ENCODE measurements around the gene IQSEC1. TPM values are rescaled to one million over a fixed set of nuclear protein-coding genes. Genes with fewer than 3 reads are reported as not detected.

Gene IQSEC1
- polyA plus RNA-seq, 1 donor (not counting 4 experiments of a cell fraction or from before 2014, with no cell fraction given) = 2.8 TPM

- TF ChIP-seq, protein P1, sequence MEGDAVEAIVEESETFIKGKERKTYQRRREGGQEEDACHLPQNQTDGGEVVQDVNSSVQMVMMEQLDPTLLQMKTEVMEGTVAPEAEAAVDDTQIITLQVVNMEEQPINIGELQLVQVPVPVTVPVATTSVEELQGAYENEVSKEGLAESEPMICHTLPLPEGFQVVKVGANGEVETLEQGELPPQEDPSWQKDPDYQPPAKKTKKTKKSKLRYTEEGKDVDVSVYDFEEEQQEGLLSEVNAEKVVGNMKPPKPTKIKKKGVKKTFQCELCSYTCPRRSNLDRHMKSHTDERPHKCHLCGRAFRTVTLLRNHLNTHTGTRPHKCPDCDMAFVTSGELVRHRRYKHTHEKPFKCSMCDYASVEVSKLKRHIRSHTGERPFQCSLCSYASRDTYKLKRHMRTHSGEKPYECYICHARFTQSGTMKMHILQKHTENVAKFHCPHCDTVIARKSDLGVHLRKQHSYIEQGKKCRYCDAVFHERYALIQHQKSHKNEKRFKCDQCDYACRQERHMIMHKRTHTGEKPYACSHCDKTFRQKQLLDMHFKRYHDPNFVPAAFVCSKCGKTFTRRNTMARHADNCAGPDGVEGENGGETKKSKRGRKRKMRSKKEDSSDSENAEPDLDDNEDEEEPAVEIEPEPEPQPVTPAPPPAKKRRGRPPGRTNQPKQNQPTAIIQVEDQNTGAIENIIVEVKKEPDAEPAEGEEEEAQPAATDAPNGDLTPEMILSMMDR (optimal IDR thresholded peaks at IDR 0.05 in 1 of 3, IDR thresholded peaks at IDR 0.05 in 1 of 3, conservative IDR thresholded peaks at IDR 0.05 in 1 of 3; ENCODE audit: extremely low read depth in 1 of 3, insufficient read depth in 2 of 3, low read length in 3 of 3) = no peak
- TF ChIP-seq EZH2 (IDR thresholded peaks at IDR 0.05; ENCODE audit: low read length) = no peak
- dilution Hi-C loops (cut with MboI; ENCODE audit: extremely low pct_ligation_motif_present, low sequenced_read_pairs) = no loop called here
- Histone ChIP-seq H3K27ac (ENCODE audit: control insufficient read depth, insufficient read depth, low read length) (no peak overlapping the region), H3K9me1 (ENCODE audit: control insufficient read depth, extremely low read depth, insufficient read depth, low read length) (no peaks in the 10 kb centered on the region), H3K36me3 (ENCODE audit: control insufficient read depth in 2 of 2, extremely low read depth in 1 of 2, insufficient read depth in 2 of 2, low read length in 2 of 2) (no peaks in the 10 kb centered on the region), H3K4me3 (ENCODE audit: control insufficient read depth in 2 of 3, extremely low read depth in 1 of 3, insufficient read depth in 2 of 3, low read depth in 1 of 3, low read length in 3 of 3) (no peak overlapping the region), H3K27me3 (ENCODE audit: control insufficient read depth, extremely low read depth, insufficient read depth, low read length) (peaks cover 3% of the 10 kb centered on the region), H3K9me3 (ENCODE audit: control insufficient read depth, low read depth, low read length) (no peaks in the 10 kb centered on the region), H3K4me1 (ENCODE audit: control insufficient read depth, extremely low read depth, insufficient read depth, low read length) (no peaks in the 10 kb centered on the region), H3K4me2 (ENCODE audit: control insufficient read depth, extremely low read depth, insufficient read depth, low read depth, low read length) (no peak overlapping the region), H3K79me2 (ENCODE audit: control insufficient read depth, insufficient read depth, low read length) (no peaks in the 10 kb centered on the region), H2AFZ (ENCODE audit: control insufficient read depth, low read length) (no peak overlapping the region), H4K20me1 (ENCODE audit: control insufficient read depth, extremely low read depth, insufficient read depth, low read length) (no peaks in the 10 kb centered on the region), H3K9ac (ENCODE audit: control insufficient read depth, extremely low read depth, insufficient read depth, low read length) (no peak overlapping the region)
- FAIRE-seq = no peak
- no peak for DNase-seq (ENCODE audit: low read depth, low spot score)
Observed at GRCh38 chr3:13012221-13012691, 61.0 kb downstream of the IQSEC1 start.

DNA sequence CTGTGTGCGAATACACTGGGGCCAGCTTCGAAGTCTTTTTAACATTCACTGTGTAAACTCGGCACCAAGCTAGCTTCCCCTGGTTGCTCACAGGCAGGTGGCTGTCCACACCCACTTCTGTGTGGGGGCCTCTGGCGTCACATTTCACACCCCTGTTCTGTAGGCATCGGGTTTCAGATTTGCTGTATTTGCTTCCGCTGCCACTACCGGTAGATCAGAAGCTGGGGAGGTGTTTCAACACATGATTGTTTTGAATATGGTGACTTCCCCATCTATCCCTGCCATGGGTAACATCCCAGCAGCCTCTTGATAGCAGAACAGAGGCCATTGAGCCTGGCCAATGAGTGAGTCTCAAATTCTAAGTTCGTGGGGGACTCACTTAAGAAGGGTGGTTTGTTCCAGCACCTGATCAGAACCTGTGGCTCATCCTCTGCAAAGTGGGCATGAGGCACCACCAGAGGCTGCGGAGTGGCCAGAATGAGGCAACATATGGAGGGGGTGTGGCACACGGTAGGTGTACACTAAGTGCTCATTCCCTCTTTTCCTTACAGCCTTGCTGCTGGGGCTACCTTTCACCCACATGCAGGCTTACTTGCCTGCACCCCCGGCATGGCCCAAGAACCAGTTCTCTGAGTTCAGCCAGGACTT is 61.5 kb downstream of the IQSEC1 start:
- FAIRE-seq (no peak), DNase-seq (ENCODE audit: low read depth, low spot score) (no peak)
- dilution Hi-C loops (cut with MboI; ENCODE audit: extremely low pct_ligation_motif_present, low sequenced_read_pairs) = no loop called here

More for the DNA sequence above, 61.5 kb downstream of the IQSEC1 start:
- Histone ChIP-seq H3K27me3 (ENCODE audit: control insufficient read depth, extremely low read depth, insufficient read depth, low read length) (peaks cover 7% of the 10 kb centered on the region), H3K4me3 (ENCODE audit: control insufficient read depth in 2 of 3, extremely low read depth in 1 of 3, insufficient read depth in 2 of 3, low read depth in 1 of 3, low read length in 3 of 3) (no peak overlapping the region), H3K27ac (ENCODE audit: control insufficient read depth, insufficient read depth, low read length) (no peak overlapping the region), H3K9me3 (ENCODE audit: control insufficient read depth, low read depth, low read length) (no peaks in the 10 kb centered on the region), H3K36me3 (ENCODE audit: control insufficient read depth in 2 of 2, extremely low read depth in 1 of 2, insufficient read depth in 2 of 2, low read length in 2 of 2) (no peaks in the 10 kb centered on the region), H2AFZ (ENCODE audit: control insufficient read depth, low read length) (no peak overlapping the region), H3K9me1 (ENCODE audit: control insufficient read depth, extremely low read depth, insufficient read depth, low read length) (no peaks in the 10 kb centered on the region), H3K4me2 (ENCODE audit: control insufficient read depth, extremely low read depth, insufficient read depth, low read depth, low read length) (no peak overlapping the region), H3K79me2 (ENCODE audit: control insufficient read depth, insufficient read depth, low read length) (no peaks in the 10 kb centered on the region), H3K9ac (ENCODE audit: control insufficient read depth, extremely low read depth, insufficient read depth, low read length) (no peak overlapping the region), H4K20me1 (ENCODE audit: control insufficient read depth, extremely low read depth, insufficient read depth, low read length) (no peaks in the 10 kb centered on the region), H3K4me1 (ENCODE audit: control insufficient read depth, extremely low read depth, insufficient read depth, low read length) (no peaks in the 10 kb centered on the region)
- TF ChIP-seq, protein P1 (optimal IDR thresholded peaks at IDR 0.05 in 1 of 3, IDR thresholded peaks at IDR 0.05 in 1 of 3, conservative IDR thresholded peaks at IDR 0.05 in 1 of 3; ENCODE audit: extremely low read depth in 1 of 3, insufficient read depth in 2 of 3, low read length in 3 of 3) = no peak
- no peak for TF ChIP-seq EZH2 (IDR thresholded peaks at IDR 0.05; ENCODE audit: low read length)
